ENCODE data around the gene RTL3.

GRCh38 chrX:78643096-78643495 lies 16.0 kb downstream of the RTL3 start:
- TF ChIP-seq CTCF (conservative IDR thresholded peaks at IDR 0.05; ENCODE audit: low read depth, low read length) (no peak), ELK1 (IDR thresholded peaks at IDR 0.05; ENCODE audit: borderline replicate concordance, low read depth, low read length) (no peak), CEBPB (IDR thresholded peaks at IDR 0.05; ENCODE audit: low read depth, low read length) (no peak), MXI1 (IDR thresholded peaks at IDR 0.05; ENCODE audit: borderline replicate concordance, low read depth, low read length) (no peak)

Measured in IMR-90 (cell line).